Endothelial cell of umbilical vein (primary cell): ENCODE measurements around the gene EXD3. TPM values are rescaled to one million over a fixed set of nuclear protein-coding genes. Genes with fewer than 3 reads are reported as not detected.

ENCODE experiments used
- BruUV-seq: library from RNA; stranded (reverse); fragments of 400-500 nt; replicated peaks from 2 replicates; lab custom pipeline; 2021; lab: Mats Ljungman, UMichigan
- CTCF ChIA-PET: fragments of 300-600, 350-600 bp; sonication (Branson Sonifier 250); formaldehyde crosslinking; loops from one replicate; lab custom pipeline; 2021; ENCODE audit warnings: antibody characterized with exemption, inconsistent platforms; lab: Charles Lee
- POLR2A ChIA-PET: fragments of 300-600, 350-600 bp; sonication (Branson Sonifier 250); formaldehyde crosslinking; loops from one replicate; lab custom pipeline; 2021; ENCODE audit warnings: antibody characterized with exemption, inconsistent platforms; lab: Charles Lee
- DNase-seq: peaks from one replicate; pipeline ENCODE4 v3.0.0-alpha.2; 2011; ENCODE audit warnings: low read depth, low spot score
- FAIRE-seq: peaks from 2 replicates; lab custom pipeline; 2011; peaks lifted over from hg19 to GRCh38; lab: Jason Lieb, UNC
- H2AFZ ChIP-seq: 2 replicates; pipeline ENCODE4 v1.6.0; 2012; ENCODE audit warnings: low read depth, low read length, control low read depth, inconsistent platforms
- H3K27ac ChIP-seq: 2 replicates; pipeline ENCODE4 v1.5.1; 2011; ENCODE audit warnings: low read depth, mild to moderate bottlenecking, control low read depth, low read length, moderate library complexity; ENCODE audit not compliant: insufficient read depth
- H3K27me3 ChIP-seq, 2 experiments: 2 replicates each; pipeline versions ENCODE4 v1.6.0 to v1.6.1; 2011; ENCODE audit warnings: low read length in 2 of 2, mixed read lengths in 1 of 2; ENCODE audit not compliant: control insufficient read depth in 2 of 2, insufficient read depth in 2 of 2
- H3K36me3 ChIP-seq, 2 experiments: 2 replicates in 1 of 2; 3 replicates in 1 of 2; pipeline ENCODE4 v1.5.1; 2011; ENCODE audit warnings: low read length in 2 of 2, mild to moderate bottlenecking in 1 of 2, moderate library complexity in 1 of 2; ENCODE audit not compliant: control insufficient read depth in 2 of 2, insufficient read depth in 2 of 2; ENCODE audit errors: extremely low read depth in 1 of 2
- H3K4me1 ChIP-seq: 3 replicates; pipeline ENCODE4 v1.5.1; 2011; ENCODE audit warnings: mild to moderate bottlenecking, low read length; ENCODE audit not compliant: control insufficient read depth, insufficient read depth; ENCODE audit errors: extremely low read depth
- H3K4me2 ChIP-seq: 2 replicates; pipeline ENCODE4 v1.6.1; 2011; ENCODE audit warnings: low read length, control low read depth, mixed read lengths; ENCODE audit not compliant: insufficient read depth
- H3K4me3 ChIP-seq, 3 experiments: fragments of 200-600 bp in 1 of 3; sonication (generic), shearing (Covaris generic) in 1 of 3; replicated peaks in 1 of 3; 2 replicates each; pipeline ENCODE4 v1.5.1; 2011 to 2016; ENCODE audit warnings: control low read depth in 3 of 3, low read length in 3 of 3, mild to moderate bottlenecking in 2 of 3, inconsistent platforms in 1 of 3, low read depth in 1 of 3, moderate library complexity in 1 of 3; ENCODE audit not compliant: insufficient read depth in 1 of 3
- H3K79me2 ChIP-seq: 2 replicates; pipeline ENCODE4 v1.6.0; 2012; ENCODE audit warnings: low read length, inconsistent platforms; ENCODE audit not compliant: control insufficient read depth, insufficient read depth
- H3K9ac ChIP-seq: replicated peaks from 2 replicates; pipeline ENCODE3; 2011; ENCODE audit warnings: low read length, control low read depth; ENCODE audit not compliant: insufficient read depth; ENCODE audit errors: extremely low read depth
- H3K9me1 ChIP-seq: replicated peaks from 3 replicates; pipeline ENCODE4 v1.6.0; 2011; ENCODE audit warnings: mild to moderate bottlenecking, low read length; ENCODE audit not compliant: control insufficient read depth, insufficient read depth; ENCODE audit errors: extremely low read depth
- H3K9me3 ChIP-seq: replicated peaks from 2 replicates; pipeline ENCODE4 v1.5.1; 2012; ENCODE audit warnings: low read length, inconsistent platforms; ENCODE audit not compliant: control insufficient read depth, insufficient read depth
- H4K20me1 ChIP-seq: replicated peaks from 2 replicates; pipeline ENCODE3; 2011; ENCODE audit warnings: mild to moderate bottlenecking, low read length; ENCODE audit not compliant: control insufficient read depth, insufficient read depth; ENCODE audit errors: extremely low read depth
- CTCF ChIP-seq, 2 donors: IDR thresholded peaks; 1 replicate in 1 of 2; 2 replicates in 1 of 2; pipeline ENCODE4 v1.5.1; 2011; ENCODE audit warnings: low read length in 2 of 2, mild to moderate bottlenecking in 2 of 2, moderate library complexity in 2 of 2, control low read depth in 1 of 2, inconsistent platforms in 1 of 2, low read depth in 1 of 2; ENCODE audit not compliant: insufficient read depth in 1 of 2; ENCODE audit errors: extremely low read depth in 1 of 2
- EZH2 ChIP-seq: IDR thresholded peaks from 2 replicates; pipeline ENCODE4 v1.6.1; 2012; ENCODE audit warnings: borderline replicate concordance, low read depth, mild to moderate bottlenecking, moderate library complexity, low read length, inconsistent platforms; ENCODE audit not compliant: severe bottlenecking
- FOS ChIP-seq: IDR thresholded peaks from 2 replicates; pipeline ENCODE4 v1.6.1; 2011; ENCODE audit warnings: mild to moderate bottlenecking, low read length, moderate library complexity, borderline replicate concordance; ENCODE audit not compliant: insufficient read depth
- GATA2 ChIP-seq: IDR thresholded peaks from 2 replicates; pipeline ENCODE4 v1.7.0; 2011; ENCODE audit warnings: low read depth, mild to moderate bottlenecking, moderate library complexity, mixed read lengths, low read length; ENCODE audit not compliant: insufficient read length, insufficient read depth
- JUN ChIP-seq: IDR thresholded peaks from 2 replicates; pipeline ENCODE4 v1.6.1; 2011; ENCODE audit warnings: borderline replicate concordance, low read depth; ENCODE audit not compliant: insufficient read length, insufficient read depth
- MAX ChIP-seq: IDR thresholded peaks from 2 replicates; pipeline ENCODE4 v1.6.1; 2011; ENCODE audit not compliant: insufficient read depth, insufficient read length
- MYC ChIP-seq: IDR thresholded peaks from one replicate; pipeline ENCODE4 v1.6.1; 2011; ENCODE audit warnings: mild to moderate bottlenecking, low read depth, low read length
- POLR2A ChIP-seq: IDR thresholded peaks from 2 replicates; pipeline ENCODE4 v1.6.1; 2012; ENCODE audit warnings: low read depth, mild to moderate bottlenecking, control low read depth, low read length
- POLR2AphosphoS5 ChIP-seq: IDR thresholded peaks from 2 replicates; pipeline ENCODE4 v1.6.1; 2012; ENCODE audit warnings: low read depth, mild to moderate bottlenecking, control low read depth, low read length, moderate library complexity; ENCODE audit not compliant: insufficient read depth
- dilution Hi-C: fragments of 300-500 bp; cut with MboI; formaldehyde crosslinking; loops from one replicate; pipeline ENCODE4 v1.15.0; 2019; ENCODE audit warnings: low sequenced_read_pairs; ENCODE audit not compliant: extremely low pct_ligation_motif_present
- intact Hi-C: fragments of 100-400 bp; cut with micrococcal nuclease; formaldehyde crosslinking; loops from one replicate; pipeline ENCODE4 v1.10.0; 2022
- polyA plus RNA-seq, 4 experiments: library from polyadenylated mRNA; depleted of rRNA in 3 of 4; stranded (reverse) in 3 of 4; unstranded in 1 of 4; fragments of >200 nt; gene quantifications; 2 replicates each; pipeline versions ENCODE4 v1.2.1 to v1.2.3, GENCODE V29; 2011 to 2012; ENCODE audit warnings: missing spikeins in 1 of 4
- total RNA-seq: library from RNA; stranded (reverse); gene quantifications from 2 replicates; pipeline ENCODE4 v1.2.3, GENCODE V29; 2021

The EXD3 gene
- total and polyA plus RNA-seq, 2 donors (not counting 3 experiments of a cell fraction or from before 2014, with no cell fraction given): 17.7 to 30.3 TPM

GRCh38 chr9:137350696-137351584 is 72.0 kb downstream of the EXD3 start:
- Histone ChIP-seq H3K4me1 (peaks cover 16% of the 10 kb centered on the region), H3K27me3 (no peaks in the 10 kb centered on the region), H3K9me1 (no peaks in the 10 kb centered on the region), H3K9ac (no peak overlapping the region), H3K36me3 (peaks cover 0 to 2% of the 10 kb centered on the region in 2 experiments), H3K27ac (no peak overlapping the region), H3K4me3 (no peak overlapping the region), H2AFZ (no peak overlapping the region), H3K9me3 (no peaks in the 10 kb centered on the region), H3K4me2 (no peak overlapping the region), H3K79me2 (no peaks in the 10 kb centered on the region), H4K20me1 (no peaks in the 10 kb centered on the region)
- dilution Hi-C loops: no loop called here
- no peak for DNase-seq
- ChIA-PET POLR2A (no interaction called here), CTCF (interaction anchor here (1.7 kb wide), 1 partner anchor 49 kb away, joined by 4 read pairs; the partner anchor contains the start of gene NRARP)
- FAIRE-seq: no peak
- TF ChIP-seq MAX (no peak), CTCF (IDR thresholded peaks at IDR 0.05; ENCODE audit: extremely low read depth in 1 of 2, insufficient read depth in 1 of 2, low read depth in 1 of 2, low read length in 2 of 2) (no peak), FOS (no peak), EZH2 (no peak), POLR2A (no peak), MYC (no peak), POLR2AphosphoS5 (no peak), JUN (no peak), GATA2 (no peak)
- no TSS peak for BruUV-seq
- intact Hi-C loops: loop anchor here (5.0 kb wide), 1 partner anchor 36 kb away; no protein-coding TSS in a partner anchor
